ENCODE data around the gene ARHGAP19.

DNA sequence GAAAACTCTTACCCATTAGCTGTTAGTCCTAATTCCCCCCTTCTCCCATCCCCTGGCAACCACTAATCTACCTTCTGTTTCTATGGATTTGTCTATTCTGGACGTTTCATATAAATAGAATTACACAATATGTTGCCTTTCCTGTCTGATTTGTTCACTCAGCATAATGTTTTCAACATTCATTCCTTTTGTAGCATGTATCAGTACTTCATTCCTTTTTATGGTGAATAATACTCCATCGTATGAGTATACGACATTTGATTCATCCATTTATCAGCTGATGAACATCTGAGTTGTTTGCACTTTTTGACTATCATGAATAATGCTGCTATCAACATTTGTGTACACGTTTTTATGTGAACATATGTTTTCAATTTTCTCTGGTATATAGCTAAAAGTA, 22.2 kb upstream of the ARHGAP19 start:
- TF ChIP-seq, protein P1, sequence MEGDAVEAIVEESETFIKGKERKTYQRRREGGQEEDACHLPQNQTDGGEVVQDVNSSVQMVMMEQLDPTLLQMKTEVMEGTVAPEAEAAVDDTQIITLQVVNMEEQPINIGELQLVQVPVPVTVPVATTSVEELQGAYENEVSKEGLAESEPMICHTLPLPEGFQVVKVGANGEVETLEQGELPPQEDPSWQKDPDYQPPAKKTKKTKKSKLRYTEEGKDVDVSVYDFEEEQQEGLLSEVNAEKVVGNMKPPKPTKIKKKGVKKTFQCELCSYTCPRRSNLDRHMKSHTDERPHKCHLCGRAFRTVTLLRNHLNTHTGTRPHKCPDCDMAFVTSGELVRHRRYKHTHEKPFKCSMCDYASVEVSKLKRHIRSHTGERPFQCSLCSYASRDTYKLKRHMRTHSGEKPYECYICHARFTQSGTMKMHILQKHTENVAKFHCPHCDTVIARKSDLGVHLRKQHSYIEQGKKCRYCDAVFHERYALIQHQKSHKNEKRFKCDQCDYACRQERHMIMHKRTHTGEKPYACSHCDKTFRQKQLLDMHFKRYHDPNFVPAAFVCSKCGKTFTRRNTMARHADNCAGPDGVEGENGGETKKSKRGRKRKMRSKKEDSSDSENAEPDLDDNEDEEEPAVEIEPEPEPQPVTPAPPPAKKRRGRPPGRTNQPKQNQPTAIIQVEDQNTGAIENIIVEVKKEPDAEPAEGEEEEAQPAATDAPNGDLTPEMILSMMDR (IDR thresholded peaks at IDR 0.05; ENCODE audit: poor library complexity, severe bottlenecking): no peak
- TF ChIP-seq POLR2AphosphoS5 (IDR thresholded peaks at IDR 0.05) (no peak), EZH2 (IDR thresholded peaks at IDR 0.05; ENCODE audit: borderline replicate concordance, insufficient read depth, low read length, poor library complexity, severe bottlenecking) (no peak)

Data from neural cell (in vitro differentiated cells).